C4-2B (cell line): ENCODE data around the gene UEVLD.

Source experiments
- CTCF ChIP-seq: fragments of 450-650 bp; conservative IDR thresholded peaks from 2 replicates; pipeline ENCODE4 v1.5.1; 2017; ENCODE audit warnings: mild to moderate bottlenecking
- ZFX ChIP-seq: fragments of 450-650 bp; IDR thresholded peaks from 2 replicates; pipeline ENCODE4 v1.6.1; 2017

GRCh38 chr11:18567081-18567480 is 21.5 kb downstream of the UEVLD start:
- no peak for TF ChIP-seq CTCF
- no peak for TF ChIP-seq ZFX
